HG03565 (cell line): ENCODE data around the gene DCTN3.

Source experiments
- ATAC-seq: cut with Tn5 transposase; IDR thresholded peaks from one replicate; pipeline ENCODE4 v1.9.1; 2021; ENCODE audit warnings: mild to moderate bottlenecking, moderate library complexity; ENCODE audit not compliant: unreplicated experiment

DCTN3 gene

GRCh38 chr9:34591248-34591916 is 28.9 kb downstream of the DCTN3 start:
- ATAC-seq, result no peak

GRCh38 chr9:34590381-34591247 is 29.7 kb downstream of the DCTN3 start:
- no peak for ATAC-seq

- ATAC-seq, result no peak
Measured at GRCh38 chr9:34589636-34590380, 30.5 kb downstream of the DCTN3 start, which contains the start of gene CNTFR. CNTFR (minus strand) TSS chr9:34589724; CDS start chr9:34568981, 20,743 bp downstream.

GRCh38 chr9:34588671-34589635 is 31.3 kb downstream of the DCTN3 start:
- ATAC-seq, result no peak

- ATAC-seq, result no peak
Measured at GRCh38 chr9:34587271-34587670, 33.0 kb downstream of the DCTN3 start.

GRCh38 chr9:34585946-34586669 is 34.2 kb downstream of the DCTN3 start:
- ATAC-seq, result no peak

GRCh38 chr9:34584970-34585369 is 35.3 kb downstream of the DCTN3 start:
- no peak for ATAC-seq

- ATAC-seq, result no peak
Measured at GRCh38 chr9:34582787-34583186, 37.5 kb downstream of the DCTN3 start.

- ATAC-seq, result no peak
Measured at GRCh38 chr9:34581318-34581717, 39.0 kb downstream of the DCTN3 start.

GRCh38 chr9:34580358-34580757 is 39.9 kb downstream of the DCTN3 start:
- no peak for ATAC-seq

- ATAC-seq, result no peak
Measured at GRCh38 chr9:34579808-34580163, 40.5 kb downstream of the DCTN3 start.

GRCh38 chr9:34579104-34579807 is 41.0 kb downstream of the DCTN3 start:
- no peak for ATAC-seq

- no peak for ATAC-seq
Measured at GRCh38 chr9:34578241-34579103, 41.8 kb downstream of the DCTN3 start.

GRCh38 chr9:34577400-34578240 is 42.7 kb downstream of the DCTN3 start:
- ATAC-seq, result no peak

GRCh38 chr9:34576597-34577399 is 43.5 kb downstream of the DCTN3 start:
- no peak for ATAC-seq

GRCh38 chr9:34575862-34576596 is 44.3 kb downstream of the DCTN3 start:
- no peak for ATAC-seq
